ENCODE data around the gene PADI4.
A peak's percentile ranks its signal among the peaks of the same experiment; 100 is the strongest.

Gene PADI4

DNA sequence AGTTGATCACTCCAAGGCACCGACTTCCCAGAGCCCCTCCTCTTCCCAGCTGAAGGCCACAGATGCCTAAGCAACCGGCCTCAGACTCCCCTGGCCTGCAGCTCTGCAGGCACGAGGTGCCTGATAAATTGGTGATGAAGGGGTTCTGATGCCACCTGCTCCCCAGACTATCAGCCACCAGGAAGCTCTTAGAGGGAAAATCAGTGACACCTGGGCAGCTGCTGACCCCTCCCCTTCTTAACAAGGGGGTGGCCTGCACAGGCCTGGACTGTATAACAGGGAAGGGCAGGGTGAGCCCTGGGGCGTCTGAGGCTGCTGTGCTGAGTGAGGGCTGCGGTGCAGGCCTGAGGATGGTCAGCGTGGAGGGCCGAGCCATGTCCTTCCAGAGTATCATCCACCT is 63.9 kb downstream of the PADI4 start, which contains the start of gene PADI6:
TSS of gene PADI6 (plus strand) at position 301 of the 400 bp plus-strand sequence. CDS start at position 351, 50 bp downstream.
- DNase-seq (ENCODE audit: low read depth in 2 of 2) = no peak
- TF ChIP-seq CTCF (IDR thresholded peaks at IDR 0.05; ENCODE audit: low read depth, low read length) = no peak
- no peak within 1 kb of the TSS for H3K4me3 ChIP-seq (replicated peaks in 1 of 2; ENCODE audit: low read depth in 2 of 2, low read length in 2 of 2)

DNA sequence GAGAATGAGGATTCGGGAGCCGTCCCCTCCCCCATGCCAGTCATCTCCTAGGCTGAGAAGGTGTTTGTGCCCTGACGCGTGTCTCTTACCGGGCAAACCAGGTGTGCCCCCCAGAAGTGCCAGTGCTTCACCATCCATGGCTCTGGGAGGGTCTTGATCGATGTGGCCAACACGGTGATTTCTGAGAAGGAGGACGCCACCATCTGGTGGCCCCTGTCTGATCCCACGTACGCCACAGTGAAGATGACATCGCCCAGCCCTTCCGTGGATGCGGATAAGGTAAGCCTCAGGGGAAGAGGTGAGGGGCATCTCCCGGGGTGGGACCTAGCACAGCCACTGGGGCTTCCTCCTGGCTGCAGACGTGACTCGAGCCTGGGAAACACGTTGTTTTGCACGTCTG is 65.0 kb downstream of the PADI4 start:
- H3K4me3 ChIP-seq (replicated peaks in 1 of 2; ENCODE audit: low read depth in 2 of 2, low read length in 2 of 2) = no peak overlapping the region
- TF ChIP-seq CTCF (IDR thresholded peaks at IDR 0.05; ENCODE audit: low read depth, low read length) = no peak
- no peak for DNase-seq (ENCODE audit: low read depth in 2 of 2)

GRCh38 chr1:17375651-17376050 is 67.7 kb downstream of the PADI4 start:
- no peak for TF ChIP-seq CTCF (IDR thresholded peaks at IDR 0.05; ENCODE audit: low read depth, low read length)
- H3K4me3 ChIP-seq (replicated peaks in 1 of 2; ENCODE audit: low read depth in 2 of 2, low read length in 2 of 2) = no peak overlapping the region
- no peak for DNase-seq (ENCODE audit: low read depth in 2 of 2)

GRCh38 chr1:17377325-17377953 is 69.4 kb downstream of the PADI4 start:
- no peak overlapping the region for H3K4me3 ChIP-seq (replicated peaks in 1 of 2; ENCODE audit: low read depth in 2 of 2, low read length in 2 of 2)
- no peak for TF ChIP-seq CTCF (IDR thresholded peaks at IDR 0.05; ENCODE audit: low read depth, low read length)
- DNase-seq (ENCODE audit: low read depth in 2 of 2) = no peak

GRCh38 chr1:17381161-17381560 is 73.2 kb downstream of the PADI4 start:
- DNase-seq (ENCODE audit: low read depth in 2 of 2) = no peak
- H3K4me3 ChIP-seq (replicated peaks in 1 of 2; ENCODE audit: low read depth in 2 of 2, low read length in 2 of 2) = no peak overlapping the region
- TF ChIP-seq CTCF (IDR thresholded peaks at IDR 0.05; ENCODE audit: low read depth, low read length) = no peak

DNA sequence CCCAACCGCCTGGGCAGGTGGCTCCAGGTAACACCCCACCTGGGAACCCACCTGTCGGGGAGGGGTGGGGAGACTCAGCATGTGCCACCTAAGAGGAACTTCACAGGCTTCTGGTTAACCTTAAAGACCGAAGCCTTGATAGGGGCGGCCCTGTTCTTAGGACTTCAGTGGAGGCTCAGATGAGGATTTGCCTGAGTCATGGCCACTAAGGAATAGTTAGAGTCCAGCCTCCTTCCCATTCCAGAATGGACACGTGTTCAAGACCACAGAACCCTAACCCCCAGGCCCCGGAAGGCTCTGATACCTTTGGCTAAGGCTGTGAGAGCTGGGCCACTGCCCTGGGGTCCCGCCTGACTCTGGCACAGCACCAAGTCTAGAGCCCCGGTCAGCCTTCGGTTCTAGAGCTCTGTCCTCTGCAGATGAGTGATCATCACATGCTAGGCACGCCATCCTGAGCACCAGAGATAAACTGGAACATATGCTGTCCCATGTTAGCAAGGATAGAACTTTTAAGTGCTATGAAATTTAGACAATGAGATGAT is 84.3 kb downstream of the PADI4 start:
- no peak for TF ChIP-seq CTCF (IDR thresholded peaks at IDR 0.05; ENCODE audit: low read depth, low read length)
- DNase-seq (ENCODE audit: low read depth in 2 of 2) = peak in 1 of 2 donors; percentile 19
- H3K4me3 ChIP-seq (replicated peaks in 1 of 2; ENCODE audit: low read depth in 2 of 2, low read length in 2 of 2) = no peak overlapping the region

DNA sequence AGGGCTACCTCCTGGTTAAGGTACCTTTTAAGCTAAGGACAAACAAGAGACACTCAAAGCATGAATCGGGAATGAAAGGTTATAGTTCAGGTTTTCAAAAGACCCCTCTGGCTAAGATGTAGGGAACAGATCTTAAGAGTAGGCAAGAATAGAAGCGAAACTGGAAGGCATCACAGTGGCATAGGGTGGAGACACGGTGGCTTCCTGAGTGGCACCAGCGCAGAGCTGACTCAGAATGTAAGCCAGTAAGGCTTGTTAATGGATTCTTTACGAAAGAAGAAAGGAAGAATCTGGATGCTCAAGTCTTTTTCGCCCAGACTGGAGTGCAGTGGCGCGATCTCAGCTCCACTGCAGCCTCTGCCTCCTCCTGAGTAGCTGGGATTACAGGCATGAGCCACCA is 85.2 kb downstream of the PADI4 start:
- no peak overlapping the region for H3K4me3 ChIP-seq (replicated peaks in 1 of 2; ENCODE audit: low read depth in 2 of 2, low read length in 2 of 2)
- no peak for DNase-seq (ENCODE audit: low read depth in 2 of 2)
- no peak for TF ChIP-seq CTCF (IDR thresholded peaks at IDR 0.05; ENCODE audit: low read depth, low read length)
